ENCODE results near the gene PPIF.

The PPIF gene

GRCh38 chr10:79387466-79387973 is 40.3 kb downstream of the PPIF start:
- H2BK12ac ChIP-seq (ENCODE audit: low read length in 2 of 2) = no peak overlapping the region
- H3K27ac ChIP-seq (ENCODE audit: low read length, poor library complexity, severe bottlenecking) = no peak overlapping the region
- no peak overlapping the region for H4K8ac ChIP-seq (ENCODE audit: low read length)
- no peak overlapping the region for H3K14ac ChIP-seq (ENCODE audit: low read length in 2 of 2)
- H3K27me3 ChIP-seq (ENCODE audit: control insufficient read depth in 1 of 2, insufficient read depth in 1 of 2, low read length in 2 of 2) = no peaks in the 10 kb centered on the region
- H2AFZ ChIP-seq (ENCODE audit: low read depth, low read length) = no peak overlapping the region
- H3K9ac ChIP-seq (ENCODE audit: low read length) = peak overlapping the region; percentile 37
- no peak overlapping the region for H4K91ac ChIP-seq (ENCODE audit: low read length)
- no peak overlapping the region for H3K4me3 ChIP-seq (ENCODE audit: insufficient read depth in 1 of 2, low read depth in 1 of 2, low read length in 2 of 2)
- no peak for DNase-seq
- H2BK120ac ChIP-seq (ENCODE audit: low read depth, low read length) = no peak overlapping the region
- peaks cover 32% of the 10 kb centered on the region for H3K4me1 ChIP-seq (ENCODE audit: control insufficient read depth, insufficient read depth, low read depth, low read length)
- peaks cover 21% of the 10 kb centered on the region for H3K79me1 ChIP-seq (replicated peaks; ENCODE audit: low read length, poor library complexity, severe bottlenecking)
- no peak overlapping the region for H3K4me2 ChIP-seq (ENCODE audit: low read length, poor library complexity, severe bottlenecking)
- 82% methylated on average over 4 of the region's 5 CpGs for WGBS
- no peak overlapping the region for H2BK15ac ChIP-seq (ENCODE audit: low read depth, poor library complexity, severe bottlenecking)
- H2AK5ac ChIP-seq (ENCODE audit: low read length, severe bottlenecking) = no peak overlapping the region
- no peaks in the 10 kb centered on the region for H3K9me3 ChIP-seq (ENCODE audit: control insufficient read depth, low read length)
- no peak overlapping the region for H3K18ac ChIP-seq (ENCODE audit: low read depth in 1 of 2, low read length in 2 of 2)
- H3K36me3 ChIP-seq (ENCODE audit: control insufficient read depth in 1 of 2, insufficient read depth in 2 of 2, low read depth in 1 of 2, low read length in 2 of 2) = peaks cover 77 to 80% of the 10 kb centered on the region in 2 experiments
- H3K23ac ChIP-seq (ENCODE audit: low read length in 2 of 2) = no peak overlapping the region
- H3K4ac ChIP-seq (ENCODE audit: low read depth in 1 of 2, low read length in 2 of 2) = no peak overlapping the region
- no peak overlapping the region for H2BK5ac ChIP-seq (ENCODE audit: low read depth, low read length, poor library complexity, severe bottlenecking)

- no peak overlapping the region for H3K18ac ChIP-seq (ENCODE audit: low read depth in 1 of 2, low read length in 2 of 2)
- no peaks in the 10 kb centered on the region for H3K27me3 ChIP-seq (ENCODE audit: control insufficient read depth in 1 of 2, insufficient read depth in 1 of 2, low read length in 2 of 2)
- H3K4ac ChIP-seq (ENCODE audit: low read depth in 1 of 2, low read length in 2 of 2) = peak overlapping the region in 1 of 2 experiments; percentile 20
- no peak overlapping the region for H3K14ac ChIP-seq (ENCODE audit: low read length in 2 of 2)
- H3K4me3 ChIP-seq (ENCODE audit: insufficient read depth in 1 of 2, low read depth in 1 of 2, low read length in 2 of 2) = no peak overlapping the region
- H3K9me3 ChIP-seq (ENCODE audit: control insufficient read depth, low read length) = no peaks in the 10 kb centered on the region
- peak overlapping the region; percentile 12 for H4K91ac ChIP-seq (ENCODE audit: low read length)
- no peak overlapping the region for H3K27ac ChIP-seq (ENCODE audit: low read length, poor library complexity, severe bottlenecking)
- no peak overlapping the region for H3K9ac ChIP-seq (ENCODE audit: low read length)
- H2BK120ac ChIP-seq (ENCODE audit: low read depth, low read length) = no peak overlapping the region
- WGBS = 86% methylated on average over 11 of the region's 11 CpGs
- H2BK5ac ChIP-seq (ENCODE audit: low read depth, low read length, poor library complexity, severe bottlenecking) = no peak overlapping the region
- peak overlapping the region; percentile 12 for H2BK15ac ChIP-seq (ENCODE audit: low read depth, poor library complexity, severe bottlenecking)
- H3K36me3 ChIP-seq (ENCODE audit: control insufficient read depth in 1 of 2, insufficient read depth in 2 of 2, low read depth in 1 of 2, low read length in 2 of 2) = peaks cover 79 to 87% of the 10 kb centered on the region in 2 experiments
- H2BK12ac ChIP-seq (ENCODE audit: low read length in 2 of 2) = no peak overlapping the region
- H4K8ac ChIP-seq (ENCODE audit: low read length) = no peak overlapping the region
- H2AFZ ChIP-seq (ENCODE audit: low read depth, low read length) = no peak overlapping the region
- no peak overlapping the region for H2AK5ac ChIP-seq (ENCODE audit: low read length, severe bottlenecking)
- H3K79me1 ChIP-seq (replicated peaks; ENCODE audit: low read length, poor library complexity, severe bottlenecking) = peaks cover 23% of the 10 kb centered on the region
- DNase-seq = no peak
- no peak overlapping the region for H3K4me2 ChIP-seq (ENCODE audit: low read length, poor library complexity, severe bottlenecking)
- peaks cover 30% of the 10 kb centered on the region for H3K4me1 ChIP-seq (ENCODE audit: control insufficient read depth, insufficient read depth, low read depth, low read length)
- no peak overlapping the region for H3K23ac ChIP-seq (ENCODE audit: low read length in 2 of 2)
These were observed 40.9 kb downstream of the PPIF start for GRCh38 chr10:79387974-79388850.

- 100% methylated on average over 1 of the region's 2 CpGs for WGBS
These were observed 42.8 kb downstream of the PPIF start for GRCh38 chr10:79390057-79390456.

GRCh38 chr10:79390551-79391229 is 43.4 kb downstream of the PPIF start:
- WGBS = 81% methylated on average over 11 of the region's 16 CpGs
- no peaks in the 10 kb centered on the region for H3K9me3 ChIP-seq (ENCODE audit: control insufficient read depth, low read length)
- H2BK5ac ChIP-seq (ENCODE audit: low read depth, low read length, poor library complexity, severe bottlenecking) = no peak overlapping the region
- H3K14ac ChIP-seq (ENCODE audit: low read length in 2 of 2) = no peak overlapping the region
- H2BK15ac ChIP-seq (ENCODE audit: low read depth, poor library complexity, severe bottlenecking) = no peak overlapping the region
- H3K4ac ChIP-seq (ENCODE audit: low read depth in 1 of 2, low read length in 2 of 2) = no peak overlapping the region
- H3K4me2 ChIP-seq (ENCODE audit: low read length, poor library complexity, severe bottlenecking) = no peak overlapping the region
- no peak overlapping the region for H2AK5ac ChIP-seq (ENCODE audit: low read length, severe bottlenecking)
- no peak overlapping the region for H3K4me3 ChIP-seq (ENCODE audit: insufficient read depth in 1 of 2, low read depth in 1 of 2, low read length in 2 of 2)
- peaks cover 77 to 88% of the 10 kb centered on the region in 2 experiments for H3K36me3 ChIP-seq (ENCODE audit: control insufficient read depth in 1 of 2, insufficient read depth in 2 of 2, low read depth in 1 of 2, low read length in 2 of 2)
- H4K8ac ChIP-seq (ENCODE audit: low read length) = no peak overlapping the region
- no peak overlapping the region for H2AFZ ChIP-seq (ENCODE audit: low read depth, low read length)
- no peaks in the 10 kb centered on the region for H3K27me3 ChIP-seq (ENCODE audit: control insufficient read depth in 1 of 2, insufficient read depth in 1 of 2, low read length in 2 of 2)
- H3K79me1 ChIP-seq (replicated peaks; ENCODE audit: low read length, poor library complexity, severe bottlenecking) = peaks cover 27% of the 10 kb centered on the region
- H3K9ac ChIP-seq (ENCODE audit: low read length) = no peak overlapping the region
- no peak for DNase-seq
- peak overlapping the region in 1 of 2 experiments; percentile 1 for H3K18ac ChIP-seq (ENCODE audit: low read depth in 1 of 2, low read length in 2 of 2)
- H3K27ac ChIP-seq (ENCODE audit: low read length, poor library complexity, severe bottlenecking) = no peak overlapping the region
- H2BK120ac ChIP-seq (ENCODE audit: low read depth, low read length) = no peak overlapping the region
- H4K91ac ChIP-seq (ENCODE audit: low read length) = peak overlapping the region; percentile 81
- H3K23ac ChIP-seq (ENCODE audit: low read length in 2 of 2) = no peak overlapping the region
- H3K4me1 ChIP-seq (ENCODE audit: control insufficient read depth, insufficient read depth, low read depth, low read length) = peaks cover 20% of the 10 kb centered on the region
- H2BK12ac ChIP-seq (ENCODE audit: low read length in 2 of 2) = no peak overlapping the region

More at GRCh38 chr10:79390057-79390456, 42.8 kb downstream of the PPIF start:
- Histone ChIP-seq H3K79me1 (replicated peaks; ENCODE audit: low read length, poor library complexity, severe bottlenecking) (peaks cover 29% of the 10 kb centered on the region), H4K91ac (ENCODE audit: low read length) (no peak overlapping the region), H3K27ac (ENCODE audit: low read length, poor library complexity, severe bottlenecking) (no peak overlapping the region), H3K23ac (ENCODE audit: low read length in 2 of 2) (no peak overlapping the region), H2BK5ac (ENCODE audit: low read depth, low read length, poor library complexity, severe bottlenecking) (no peak overlapping the region), H3K18ac (ENCODE audit: low read depth in 1 of 2, low read length in 2 of 2) (no peak overlapping the region), H3K9ac (ENCODE audit: low read length) (no peak overlapping the region), H2AFZ (ENCODE audit: low read depth, low read length) (no peak overlapping the region), H2AK5ac (ENCODE audit: low read length, severe bottlenecking) (no peak overlapping the region), H2BK120ac (ENCODE audit: low read depth, low read length) (no peak overlapping the region), H3K36me3 (ENCODE audit: control insufficient read depth in 1 of 2, insufficient read depth in 2 of 2, low read depth in 1 of 2, low read length in 2 of 2) (peaks cover 84 to 88% of the 10 kb centered on the region in 2 experiments), H2BK12ac (ENCODE audit: low read length in 2 of 2) (no peak overlapping the region), H3K4ac (ENCODE audit: low read depth in 1 of 2, low read length in 2 of 2) (no peak overlapping the region), H3K4me2 (ENCODE audit: low read length, poor library complexity, severe bottlenecking) (no peak overlapping the region), H4K8ac (ENCODE audit: low read length) (no peak overlapping the region), H3K9me3 (ENCODE audit: control insufficient read depth, low read length) (no peaks in the 10 kb centered on the region), H2BK15ac (ENCODE audit: low read depth, poor library complexity, severe bottlenecking) (no peak overlapping the region), H3K4me3 (ENCODE audit: insufficient read depth in 1 of 2, low read depth in 1 of 2, low read length in 2 of 2) (no peak overlapping the region), H3K4me1 (ENCODE audit: control insufficient read depth, insufficient read depth, low read depth, low read length) (peaks cover 22% of the 10 kb centered on the region), H3K27me3 (ENCODE audit: control insufficient read depth in 1 of 2, insufficient read depth in 1 of 2, low read length in 2 of 2) (no peaks in the 10 kb centered on the region), H3K14ac (ENCODE audit: low read length in 2 of 2) (no peak overlapping the region)
- no peak for DNase-seq
